ENCODE results near the gene OR10P1.

OR10P1 gene

GRCh38 chr12:55682087-55682796 lies 45.5 kb downstream of the OR10P1 start:
- Histone ChIP-seq H3K4me3 (ENCODE audit: insufficient read depth, low read length, poor library complexity, severe bottlenecking) (no peak overlapping the region), H3K27me3 (ENCODE audit: low read length) (0 out of 2 replicates have a peak, but pooled peaks cover 2% of the 10 kb centered on the region), H3K9me3 (ENCODE audit: insufficient read depth, low read length) (no peaks in the 10 kb centered on the region), H3K27ac (ENCODE audit: low read depth, low read length) (no peak overlapping the region), H3K9ac (ENCODE audit: low read length) (no peak overlapping the region), H3K36me3 (ENCODE audit: low read length) (no peaks in the 10 kb centered on the region), H3K4me2 (ENCODE audit: low read depth, low read length, poor library complexity, severe bottlenecking) (no peak overlapping the region), H3K79me2 (ENCODE audit: insufficient read depth, low read length) (no peaks in the 10 kb centered on the region), H3K9me2 (replicated peaks; ENCODE audit: insufficient read depth, low read length) (no peaks in the 10 kb centered on the region), H3F3A (ENCODE audit: insufficient read depth) (no peaks in the 10 kb centered on the region), H4K20me1 (ENCODE audit: low read depth, low read length) (no peaks in the 10 kb centered on the region), H2AFZ (ENCODE audit: low read depth, low read length, severe bottlenecking) (no peak overlapping the region)
- TF ChIP-seq EZH2phosphoT487 (conservative IDR thresholded peaks at IDR 0.05; ENCODE audit: low read length) (no peak), CTCF (IDR thresholded peaks at IDR 0.05; ENCODE audit: insufficient read depth, low read length, poor library complexity, severe bottlenecking) (no peak)

- no peak for TF ChIP-seq CTCF (IDR thresholded peaks at IDR 0.05; ENCODE audit: insufficient read depth, low read length, poor library complexity, severe bottlenecking)
- TF ChIP-seq EZH2phosphoT487 (conservative IDR thresholded peaks at IDR 0.05; ENCODE audit: low read length), result no peak
- Histone ChIP-seq H3F3A (ENCODE audit: insufficient read depth) (no peaks in the 10 kb centered on the region), H3K36me3 (ENCODE audit: low read length) (no peaks in the 10 kb centered on the region), H3K4me2 (ENCODE audit: low read depth, low read length, poor library complexity, severe bottlenecking) (no peak overlapping the region), H3K79me2 (ENCODE audit: insufficient read depth, low read length) (no peaks in the 10 kb centered on the region), H3K27me3 (ENCODE audit: low read length) (0 out of 2 replicates have a peak, but pooled peaks cover 2% of the 10 kb centered on the region), H3K4me3 (ENCODE audit: insufficient read depth, low read length, poor library complexity, severe bottlenecking) (no peak overlapping the region), H2AFZ (ENCODE audit: low read depth, low read length, severe bottlenecking) (no peak overlapping the region), H3K9me3 (ENCODE audit: insufficient read depth, low read length) (no peaks in the 10 kb centered on the region), H3K9me2 (replicated peaks; ENCODE audit: insufficient read depth, low read length) (no peaks in the 10 kb centered on the region), H3K27ac (ENCODE audit: low read depth, low read length) (no peak overlapping the region), H3K9ac (ENCODE audit: low read length) (no peak overlapping the region), H4K20me1 (ENCODE audit: low read depth, low read length) (no peaks in the 10 kb centered on the region)
These were observed 47.0 kb downstream of the OR10P1 start for GRCh38 chr12:55683676-55684075.

GRCh38 chr12:55684761-55685370 lies 48.2 kb downstream of the OR10P1 start:
- Histone ChIP-seq H3K27me3 (ENCODE audit: low read length) (0 out of 2 replicates have a peak, but pooled peaks cover 2% of the 10 kb centered on the region), H3K4me3 (ENCODE audit: insufficient read depth, low read length, poor library complexity, severe bottlenecking) (no peak overlapping the region), H3K79me2 (ENCODE audit: insufficient read depth, low read length) (no peaks in the 10 kb centered on the region), H3K4me2 (ENCODE audit: low read depth, low read length, poor library complexity, severe bottlenecking) (no peak overlapping the region), H3F3A (ENCODE audit: insufficient read depth) (no peaks in the 10 kb centered on the region), H3K27ac (ENCODE audit: low read depth, low read length) (no peak overlapping the region), H3K36me3 (ENCODE audit: low read length) (no peaks in the 10 kb centered on the region), H3K9me3 (ENCODE audit: insufficient read depth, low read length) (no peaks in the 10 kb centered on the region), H3K9ac (ENCODE audit: low read length) (no peak overlapping the region), H3K9me2 (replicated peaks; ENCODE audit: insufficient read depth, low read length) (no peaks in the 10 kb centered on the region), H2AFZ (ENCODE audit: low read depth, low read length, severe bottlenecking) (no peak overlapping the region), H4K20me1 (ENCODE audit: low read depth, low read length) (no peaks in the 10 kb centered on the region)
- no peak for TF ChIP-seq EZH2phosphoT487 (conservative IDR thresholded peaks at IDR 0.05; ENCODE audit: low read length)
- TF ChIP-seq CTCF (IDR thresholded peaks at IDR 0.05; ENCODE audit: insufficient read depth, low read length, poor library complexity, severe bottlenecking), result no peak
